ENCODE measurements around the gene CAB39. TPM values are rescaled to one million over a fixed set of nuclear protein-coding genes. Genes with fewer than 3 reads are reported as not detected.

Gene CAB39
- total and polyA plus RNA-seq, 2 experiments from 2014 or later = 31.9 to 36.2 TPM

- no peak for DNase-seq (ENCODE audit: low read depth in 1 of 2, low spot score in 1 of 2)
- Histone ChIP-seq H3K4me3 (no peak overlapping the region), H3K36me3 (peaks cover 4% of the 10 kb centered on the region), H3K9me3 (ENCODE audit: low read depth) (no peaks in the 10 kb centered on the region), H3K27me3 (no peaks in the 10 kb centered on the region), H3K27ac (no peak overlapping the region), H3K4me1 (ENCODE audit: low read depth) (peaks cover 9% of the 10 kb centered on the region)
- no peak for TF ChIP-seq CTCF (IDR thresholded peaks at IDR 0.05; ENCODE audit: low read depth, low read length)
These were observed 60.6 kb downstream of the CAB39 start for GRCh38 chr2:230773039-230773773.

- peak in 1 of 2 donors; percentile 71 for DNase-seq (ENCODE audit: low read depth in 1 of 2, low spot score in 1 of 2)
These were observed 61.8 kb downstream of the CAB39 start for GRCh38 chr2:230774348-230774951.

GRCh38 chr2:230775737-230776136, 63.1 kb downstream of the CAB39 start:
- H3K9me3 ChIP-seq (ENCODE audit: low read depth) = no peaks in the 10 kb centered on the region

More at GRCh38 chr2:230774348-230774951, 61.8 kb downstream of the CAB39 start:
- Histone ChIP-seq H3K4me1 (ENCODE audit: low read depth) (peaks cover 15% of the 10 kb centered on the region), H3K27ac (no peak overlapping the region), H3K9me3 (ENCODE audit: low read depth) (no peaks in the 10 kb centered on the region), H3K4me3 (no peak overlapping the region), H3K27me3 (no peaks in the 10 kb centered on the region), H3K36me3 (no peaks in the 10 kb centered on the region)
- no peak for TF ChIP-seq CTCF (IDR thresholded peaks at IDR 0.05; ENCODE audit: low read depth, low read length)

GRCh38 chr2:230777721-230778120, 65.1 kb downstream of the CAB39 start:
- Histone ChIP-seq H3K4me3 (no peak overlapping the region), H3K27ac (no peak overlapping the region), H3K9me3 (ENCODE audit: low read depth) (no peaks in the 10 kb centered on the region), H3K4me1 (ENCODE audit: low read depth) (peaks cover 28% of the 10 kb centered on the region), H3K36me3 (no peaks in the 10 kb centered on the region), H3K27me3 (no peaks in the 10 kb centered on the region)
- peak in 1 of 2 donors; percentile 36 for DNase-seq (ENCODE audit: low read depth in 1 of 2, low spot score in 1 of 2)
- no peak for TF ChIP-seq CTCF (IDR thresholded peaks at IDR 0.05; ENCODE audit: low read depth, low read length)

More at GRCh38 chr2:230775737-230776136, 63.1 kb downstream of the CAB39 start:
- H3K27me3 ChIP-seq = no peaks in the 10 kb centered on the region
- no peak for TF ChIP-seq CTCF (IDR thresholded peaks at IDR 0.05; ENCODE audit: low read depth, low read length)
- no peak overlapping the region for H3K27ac ChIP-seq
- H3K4me1 ChIP-seq (ENCODE audit: low read depth) = peaks cover 22% of the 10 kb centered on the region
- H3K4me3 ChIP-seq = no peak overlapping the region
- no peak for DNase-seq (ENCODE audit: low read depth in 1 of 2, low spot score in 1 of 2)
- H3K36me3 ChIP-seq = no peaks in the 10 kb centered on the region

- H3K9me3 ChIP-seq (ENCODE audit: low read depth) = no peaks in the 10 kb centered on the region
- H3K4me3 ChIP-seq = no peak overlapping the region
- DNase-seq (ENCODE audit: low read depth in 1 of 2, low spot score in 1 of 2) = no peak
- peaks cover 28% of the 10 kb centered on the region for H3K4me1 ChIP-seq (ENCODE audit: low read depth)
- H3K27ac ChIP-seq = peak overlapping the region; percentile 62
- no peaks in the 10 kb centered on the region for H3K36me3 ChIP-seq
- no peak for TF ChIP-seq CTCF (IDR thresholded peaks at IDR 0.05; ENCODE audit: low read depth, low read length)
- H3K27me3 ChIP-seq = no peaks in the 10 kb centered on the region
These were observed 65.9 kb downstream of the CAB39 start for GRCh38 chr2:230778350-230779063.

Data from cardiac muscle cell (in vitro differentiated cells and primary cell).